IPS-15b (cell line): ENCODE results near the gene LIMS2.

ENCODE experiments used
- H3K27me3 ChIP-seq: one replicate; pipeline ENCODE4 v1.6.1; 2013; ENCODE audit warnings: low read length; ENCODE audit not compliant: control insufficient read depth, insufficient read depth
- H3K36me3 ChIP-seq: one replicate; pipeline ENCODE4 v1.6.1; 2013; ENCODE audit warnings: low read length; ENCODE audit not compliant: control insufficient read depth, insufficient read depth
- H3K4me1 ChIP-seq: one replicate; pipeline ENCODE4 v1.6.1; 2013; ENCODE audit warnings: mild to moderate bottlenecking, low read length; ENCODE audit not compliant: control insufficient read depth, insufficient read depth
- H3K4me3 ChIP-seq: one replicate; pipeline ENCODE4 v1.5.1; 2013; ENCODE audit warnings: low read depth, low read length
- H3K9ac ChIP-seq: one replicate; pipeline ENCODE4 v1.6.1; 2013; ENCODE audit warnings: low read depth, mild to moderate bottlenecking, low read length
- H3K9me3 ChIP-seq: one replicate; pipeline ENCODE4 v1.6.1; 2013; ENCODE audit warnings: mild to moderate bottlenecking, low read length; ENCODE audit not compliant: control insufficient read depth, insufficient read depth

LIMS2 gene

GRCh38 chr2:127675331-127676261 is at the start of gene LIMS2:
Gene LIMS2 (minus strand): TSS chr2:127675530. CDS start chr2:127675024, 506 bp downstream.
- H3K9me3 ChIP-seq, result no peaks in the 10 kb centered on the region
- no peaks in the 10 kb centered on the region for H3K4me1 ChIP-seq
- H3K27me3 ChIP-seq, result peaks cover 45% of the 10 kb centered on the region
- no peak within 1 kb of the TSS for H3K9ac ChIP-seq
- H3K4me3 ChIP-seq, result peak within 1 kb of the TSS; percentile 58
- H3K36me3 ChIP-seq, result no peaks in the 10 kb centered on the region

GRCh38 chr2:127722807-127723206 is 47.5 kb upstream of the LIMS2 start:
- Histone ChIP-seq H3K27me3 (no peaks in the 10 kb centered on the region), H3K9ac (no peak overlapping the region), H3K4me3 (no peak overlapping the region), H3K36me3 (peaks cover 39% of the 10 kb centered on the region), H3K9me3 (no peaks in the 10 kb centered on the region), H3K4me1 (no peaks in the 10 kb centered on the region)

- Histone ChIP-seq H3K9me3 (no peaks in the 10 kb centered on the region), H3K27me3 (no peaks in the 10 kb centered on the region), H3K9ac (no peak overlapping the region), H3K4me1 (no peaks in the 10 kb centered on the region), H3K4me3 (no peak overlapping the region), H3K36me3 (peaks cover 40% of the 10 kb centered on the region)
Measured at GRCh38 chr2:127721978-127722355, 46.6 kb upstream of the LIMS2 start.

- Histone ChIP-seq H3K9me3 (no peaks in the 10 kb centered on the region), H3K4me3 (no peak overlapping the region), H3K36me3 (peaks cover 43% of the 10 kb centered on the region), H3K4me1 (no peaks in the 10 kb centered on the region), H3K9ac (no peak overlapping the region), H3K27me3 (no peaks in the 10 kb centered on the region)
Measured at GRCh38 chr2:127721311-127721977, 46.1 kb upstream of the LIMS2 start.

- Histone ChIP-seq H3K9me3 (no peaks in the 10 kb centered on the region), H3K4me3 (no peak overlapping the region), H3K27me3 (no peaks in the 10 kb centered on the region), H3K36me3 (peaks cover 42% of the 10 kb centered on the region), H3K4me1 (no peaks in the 10 kb centered on the region), H3K9ac (no peak overlapping the region)
Measured at GRCh38 chr2:127719301-127720218, 44.2 kb upstream of the LIMS2 start.

- Histone ChIP-seq H3K9ac (no peak overlapping the region), H3K9me3 (no peaks in the 10 kb centered on the region), H3K4me1 (no peaks in the 10 kb centered on the region), H3K36me3 (peaks cover 50% of the 10 kb centered on the region), H3K4me3 (no peak overlapping the region), H3K27me3 (no peaks in the 10 kb centered on the region)
Measured at GRCh38 chr2:127718271-127718670, 42.9 kb upstream of the LIMS2 start.

- peaks cover 34% of the 10 kb centered on the region for H3K36me3 ChIP-seq
- no peaks in the 10 kb centered on the region for H3K27me3 ChIP-seq
- H3K9me3 ChIP-seq, result no peaks in the 10 kb centered on the region
- H3K4me1 ChIP-seq, result no peaks in the 10 kb centered on the region
- H3K9ac ChIP-seq, result no peak overlapping the region
- no peak overlapping the region for H3K4me3 ChIP-seq
Measured at GRCh38 chr2:127715778-127716449, 40.6 kb upstream of the LIMS2 start.

GRCh38 chr2:127713562-127713961 is 38.2 kb upstream of the LIMS2 start:
- H3K27me3 ChIP-seq, result no peaks in the 10 kb centered on the region
- no peak overlapping the region for H3K9ac ChIP-seq
- no peak overlapping the region for H3K4me3 ChIP-seq
- no peaks in the 10 kb centered on the region for H3K9me3 ChIP-seq
- H3K36me3 ChIP-seq, result peaks cover 28% of the 10 kb centered on the region
- no peaks in the 10 kb centered on the region for H3K4me1 ChIP-seq

- Histone ChIP-seq H3K4me1 (no peaks in the 10 kb centered on the region), H3K4me3 (no peak overlapping the region), H3K27me3 (no peaks in the 10 kb centered on the region), H3K9ac (no peak overlapping the region), H3K9me3 (no peaks in the 10 kb centered on the region), H3K36me3 (peaks cover 33% of the 10 kb centered on the region)
Measured at GRCh38 chr2:127712999-127713398, 37.7 kb upstream of the LIMS2 start.

GRCh38 chr2:127709336-127709735 is 34.0 kb upstream of the LIMS2 start:
- H3K27me3 ChIP-seq, result no peaks in the 10 kb centered on the region
- H3K36me3 ChIP-seq, result peaks cover 41% of the 10 kb centered on the region
- H3K9ac ChIP-seq, result no peak overlapping the region

More at GRCh38 chr2:127709336-127709735, 34.0 kb upstream of the LIMS2 start:
- no peaks in the 10 kb centered on the region for H3K4me1 ChIP-seq
- H3K4me3 ChIP-seq, result no peak overlapping the region
- no peaks in the 10 kb centered on the region for H3K9me3 ChIP-seq
